ENCODE measurements around the gene SLC1A2.

The SLC1A2 gene

GRCh38 chr11:35347921-35348331 lies 71.4 kb downstream of the SLC1A2 start:
- DNase-seq: no peak

DNA sequence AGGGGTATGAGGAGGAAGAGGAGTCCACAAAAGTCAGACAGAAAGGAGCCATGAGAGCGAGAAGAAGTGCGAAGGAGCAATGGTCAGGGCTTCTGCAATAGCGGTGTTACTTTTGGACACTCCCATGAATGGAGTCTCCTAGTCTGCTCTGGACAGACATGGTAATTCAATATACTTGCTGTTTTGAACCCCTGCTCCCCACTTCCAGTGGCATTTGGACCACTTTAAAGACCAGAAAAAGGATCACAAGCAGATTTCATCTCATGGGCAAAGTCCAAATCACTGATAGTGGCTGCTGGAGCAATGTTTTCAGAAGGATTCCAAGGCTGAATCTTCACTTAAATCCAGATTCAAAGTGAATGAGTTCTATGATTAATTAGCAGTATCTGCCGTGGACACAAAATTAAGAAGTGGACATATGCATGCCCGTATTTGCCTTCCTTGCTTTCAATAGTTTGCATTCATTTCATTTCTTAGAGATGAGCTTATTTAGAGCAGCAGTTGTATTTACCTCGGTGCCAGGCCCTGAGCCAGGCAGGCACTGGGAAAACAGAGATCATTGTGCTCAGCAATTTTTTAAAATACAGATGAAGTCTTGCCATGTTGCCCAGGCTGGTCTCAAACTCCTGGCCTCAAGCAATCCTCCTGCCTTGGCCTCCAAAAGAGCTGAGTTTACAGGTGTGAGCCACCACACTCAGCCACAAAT lies 72.0 kb downstream of the SLC1A2 start:
- no peak for DNase-seq

DNA sequence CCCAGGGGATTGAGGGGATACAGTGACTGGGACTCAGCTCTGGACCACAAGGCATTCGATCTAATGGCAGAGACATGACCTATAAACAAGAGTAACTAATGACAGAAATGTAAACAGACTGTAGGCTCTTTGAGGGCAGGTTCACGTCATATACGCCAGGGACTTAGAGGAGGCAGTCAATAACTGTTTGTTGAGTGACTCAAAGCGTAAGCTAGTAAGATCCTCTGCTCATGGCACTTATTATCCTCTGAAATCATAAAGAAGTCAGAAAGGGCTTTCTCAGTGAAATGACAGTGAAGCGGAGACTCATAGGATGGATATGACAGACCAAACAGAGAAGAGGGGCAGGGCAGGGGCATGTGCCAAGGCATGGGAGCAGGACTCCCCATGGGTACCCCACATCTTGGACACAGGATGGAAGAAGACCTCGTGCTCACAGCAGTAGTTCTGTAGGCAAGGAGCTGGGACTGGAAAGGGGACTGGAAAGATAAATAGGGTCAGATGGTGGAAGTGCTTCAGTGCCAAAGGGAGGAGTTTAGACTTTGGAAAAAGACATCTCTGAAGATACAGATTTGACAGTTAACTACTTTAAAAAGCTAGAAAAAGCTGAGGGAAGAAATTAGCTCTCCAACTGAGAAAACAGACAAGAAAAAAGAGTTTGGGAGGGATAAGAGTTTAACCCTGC lies 72.7 kb downstream of the SLC1A2 start:
- no peak for DNase-seq

- DNase-seq: no peak
Observed at GRCh38 chr11:35344681-35345574, 74.4 kb downstream of the SLC1A2 start.

GRCh38 chr11:35343033-35343598 lies 76.2 kb downstream of the SLC1A2 start:
- peak; percentile 61 for DNase-seq

- no peak for DNase-seq
Observed at GRCh38 chr11:35340715-35341114, 78.6 kb downstream of the SLC1A2 start.

DNA sequence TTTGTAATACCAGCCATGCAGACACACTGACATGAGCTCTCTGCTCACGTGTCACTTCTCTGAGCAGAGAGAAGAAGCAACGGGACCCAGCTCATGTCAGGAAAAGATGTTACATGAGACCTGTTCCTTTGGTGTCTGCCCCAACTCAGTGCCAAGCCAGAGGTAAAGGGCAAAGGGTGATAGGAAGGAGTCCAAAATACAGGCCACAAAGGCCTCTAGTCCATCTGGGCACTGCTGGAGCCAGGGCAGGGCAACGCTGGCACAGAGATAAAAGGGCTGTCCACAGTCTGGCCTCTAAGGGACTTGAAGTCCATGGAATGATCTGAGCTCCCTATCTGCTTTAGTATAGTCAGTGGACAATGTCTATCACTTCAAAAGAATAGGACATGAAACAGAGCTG lies 79.3 kb downstream of the SLC1A2 start:
- no peak for DNase-seq

GRCh38 chr11:35338921-35339320 lies 80.4 kb downstream of the SLC1A2 start:
- DNase-seq: no peak

- no peak for DNase-seq
Observed at GRCh38 chr11:35337914-35338305, 81.4 kb downstream of the SLC1A2 start.

DNA sequence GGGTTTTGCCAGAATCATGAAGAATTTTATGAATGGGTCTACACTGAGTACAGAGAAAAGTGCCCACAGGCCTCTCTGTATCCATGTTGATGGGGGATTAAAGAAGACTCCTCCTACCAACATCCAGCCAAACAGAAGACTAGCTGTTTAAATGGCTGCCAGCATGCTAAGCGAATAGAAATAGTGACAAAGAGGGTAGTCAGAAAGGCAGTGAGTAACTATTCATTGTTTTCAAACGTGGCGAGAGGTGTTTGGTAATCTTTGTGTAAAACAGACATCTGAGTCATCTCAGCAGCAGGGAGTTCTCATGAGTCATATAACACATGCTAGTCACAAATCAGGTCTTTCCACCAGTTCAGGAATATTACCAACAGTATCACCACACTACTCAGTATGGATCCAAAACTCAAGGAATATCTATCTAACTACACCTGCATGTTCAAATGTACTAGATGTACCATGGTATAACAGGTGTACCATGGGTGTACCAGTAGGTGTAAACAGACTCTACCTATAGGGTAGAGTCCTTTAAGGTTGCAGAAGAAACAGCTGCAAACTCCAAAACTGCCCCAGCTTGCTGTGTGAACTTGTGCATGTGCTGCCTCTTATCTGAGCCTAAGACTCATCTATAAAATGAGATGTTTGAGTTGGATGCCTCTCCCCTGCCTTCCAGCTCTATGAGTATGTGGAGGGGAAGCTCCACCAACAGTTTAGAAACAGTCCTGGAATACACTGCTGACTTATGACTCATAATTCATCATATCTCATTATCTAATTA lies 82.0 kb downstream of the SLC1A2 start:
- DNase-seq: no peak

DNA sequence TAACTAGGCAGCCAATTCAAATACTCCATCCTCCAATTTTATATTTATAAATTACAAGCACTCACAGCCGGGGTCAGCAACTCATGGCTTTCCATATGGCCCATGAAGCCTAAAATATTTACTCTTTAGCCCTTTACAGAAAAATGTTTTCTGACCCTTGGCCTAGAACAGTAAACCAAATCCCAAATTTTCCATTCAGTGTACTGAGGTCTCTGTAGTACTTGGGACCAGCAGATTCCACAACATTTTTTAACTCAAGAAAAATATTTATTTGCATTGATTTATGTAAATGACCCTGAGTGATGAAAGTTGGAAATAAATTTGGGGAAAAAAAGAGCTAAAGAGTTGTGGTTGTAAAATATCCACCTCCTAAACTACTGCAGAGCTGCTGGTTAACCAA lies 82.6 kb downstream of the SLC1A2 start:
- DNase-seq: no peak

DNA sequence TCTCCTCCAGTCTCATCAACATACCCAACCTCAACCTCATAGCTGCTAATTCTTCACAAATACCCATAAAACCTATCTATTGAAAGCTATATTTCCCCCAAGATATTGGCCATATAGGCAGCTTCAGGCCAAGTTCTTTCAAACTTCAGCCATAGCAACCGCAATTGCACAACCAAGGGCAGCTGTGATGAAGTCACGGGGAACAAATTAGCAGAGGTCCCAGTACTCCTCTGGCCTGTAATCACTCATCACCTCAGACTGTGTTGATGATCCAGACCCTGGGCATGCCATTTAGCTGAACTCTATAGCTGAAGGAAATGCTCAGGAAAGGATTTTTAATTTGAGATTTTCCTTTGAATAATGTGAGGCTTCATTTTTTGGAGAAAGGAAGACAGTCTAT lies 84.1 kb downstream of the SLC1A2 start:
- no peak for DNase-seq

- peak; percentile 20 for DNase-seq
Observed at GRCh38 chr11:35334385-35335090, 84.8 kb downstream of the SLC1A2 start.

GRCh38 chr11:35332524-35332923 lies 86.8 kb downstream of the SLC1A2 start:
- no peak for DNase-seq

- peak; percentile 75 for DNase-seq
Observed at GRCh38 chr11:35330931-35331330, 88.4 kb downstream of the SLC1A2 start.

- DNase-seq: no peak
Observed at GRCh38 chr11:35330156-35330889, 89.0 kb downstream of the SLC1A2 start.

- no peak for DNase-seq
Observed at GRCh38 chr11:35327829-35328228, 91.5 kb downstream of the SLC1A2 start.

DNA sequence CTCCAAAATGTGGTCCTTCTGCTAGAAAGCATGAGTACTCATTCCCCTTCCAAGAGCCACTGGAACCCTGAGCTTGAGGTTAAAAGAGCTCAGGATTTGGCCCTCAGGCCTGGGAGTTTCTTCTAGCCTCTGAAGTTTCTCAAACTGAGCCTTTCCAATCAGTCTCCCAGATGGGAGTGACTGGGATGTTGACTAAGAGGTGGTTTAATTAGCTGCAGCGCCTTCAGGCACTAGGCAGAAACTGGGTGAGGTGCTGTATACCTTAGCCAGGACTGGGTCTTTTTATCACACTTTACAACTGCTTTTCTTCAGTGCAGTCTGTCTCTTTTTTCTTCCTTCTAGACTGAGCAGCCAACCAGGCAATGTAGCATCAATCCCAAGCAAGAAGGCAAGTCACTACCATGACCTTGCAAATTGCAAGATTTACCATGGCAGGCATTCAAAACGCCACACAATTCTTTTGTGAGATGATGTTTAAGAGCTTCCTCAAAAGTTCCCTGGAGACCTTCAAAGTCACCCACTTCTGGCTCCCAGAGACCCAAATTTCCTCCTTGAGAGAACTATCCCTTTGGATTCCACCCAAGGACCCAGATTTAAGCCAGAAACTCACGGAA lies 93.0 kb downstream of the SLC1A2 start:
- no peak for DNase-seq

DNA sequence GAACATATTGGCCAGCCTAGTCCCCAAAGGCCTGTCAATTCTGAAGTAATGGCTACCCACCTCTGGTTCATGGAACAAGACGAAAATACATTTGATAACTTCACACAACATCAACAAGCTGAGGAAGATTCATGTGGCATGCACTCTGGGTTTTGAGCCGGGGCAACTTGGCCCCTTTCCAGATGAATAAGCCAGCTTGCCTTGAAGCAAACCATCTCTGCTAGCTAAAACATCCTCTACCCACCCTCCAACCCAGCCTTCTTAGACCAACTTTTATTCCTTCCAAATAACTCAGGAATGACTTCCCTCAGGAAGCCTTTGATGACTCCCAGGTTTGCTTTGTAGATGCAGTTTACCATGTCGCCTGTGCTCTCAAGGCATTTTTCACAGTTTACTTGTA lies 94.4 kb downstream of the SLC1A2 start:
- DNase-seq: no peak

- DNase-seq: no peak
Observed at GRCh38 chr11:35324183-35324886, 95.0 kb downstream of the SLC1A2 start.
